HG02870 (cell line): Measurements from ENCODE around the gene CXXC1.
"Not testable (repeated sequence)": the region's sequence is repeated elsewhere in the genome, so short reads cannot be mapped to it uniquely, and the experiment has no call there.

Experiments used
- ATAC-seq: cut with Tn5 transposase; IDR thresholded peaks from one replicate; pipeline ENCODE4 v1.9.1; 2021; ENCODE audit warnings: mild to moderate bottlenecking, moderate library complexity; ENCODE audit not compliant: unreplicated experiment

The CXXC1 gene

GRCh38 chr18:50298443-50299284 lies 11.2 kb upstream of the CXXC1 start:
- ATAC-seq: no peak

GRCh38 chr18:50297621-50298442 lies 10.3 kb upstream of the CXXC1 start:
- ATAC-seq: peak; percentile 100

GRCh38 chr18:50293039-50293438 lies 5.5 kb upstream of the CXXC1 start:
- ATAC-seq: no peak

GRCh38 chr18:50289108-50289443 lies 1.6 kb upstream of the CXXC1 start:
- no peak for ATAC-seq

GRCh38 chr18:50288348-50289107 lies 1.0 kb upstream of the CXXC1 start:
- not testable (repeated sequence) for ATAC-seq

- no peak for ATAC-seq
These were observed 458 bp downstream of the CXXC1 start for GRCh38 chr18:50287028-50287440.

GRCh38 chr18:50286391-50287027 lies 983 bp downstream of the CXXC1 start:
- ATAC-seq: no peak

- ATAC-seq: no peak
These were observed 1.7 kb downstream of the CXXC1 start for GRCh38 chr18:50285631-50286321.

GRCh38 chr18:50285071-50285470 lies 2.4 kb downstream of the CXXC1 start:
- no peak for ATAC-seq

- ATAC-seq: no peak
These were observed 3.1 kb downstream of the CXXC1 start for GRCh38 chr18:50284255-50284885.

GRCh38 chr18:50283469-50284209 lies 3.9 kb downstream of the CXXC1 start:
- no peak for ATAC-seq

- no peak for ATAC-seq
These were observed 4.8 kb downstream of the CXXC1 start for GRCh38 chr18:50282521-50283335.

- ATAC-seq: no peak
These were observed 5.4 kb downstream of the CXXC1 start for GRCh38 chr18:50281972-50282520.

GRCh38 chr18:50281295-50281971 lies 6.1 kb downstream of the CXXC1 start, which contains the start of gene MBD1:
TSS of gene MBD1 (minus strand) at chr18:50281523. CDS start at chr18:50279992, 1,531 bp downstream.
- peak; percentile 93 for ATAC-seq

GRCh38 chr18:50280707-50281294 lies 6.7 kb downstream of the CXXC1 start:
- no peak for ATAC-seq

- no peak for ATAC-seq
These were observed 7.7 kb downstream of the CXXC1 start for GRCh38 chr18:50279752-50280151.

- no peak for ATAC-seq
These were observed 9.6 kb downstream of the CXXC1 start for GRCh38 chr18:50277942-50278341.
